Liver (tissue), 3 donors: ENCODE results near the gene GALNT16.

Experiments used
- ATF3 ChIP-seq: IDR thresholded peaks from 2 replicates; pipeline ENCODE4 v1.6.1; 2016; ENCODE audit warnings: antibody characterized with exemption
- CTCF ChIP-seq: fragments of 150-350 bp; IDR thresholded peaks from 2 replicates; pipeline ENCODE4 v1.5.1; 2017; ENCODE audit warnings: improper control_type of control experiment, low read depth, low read length; ENCODE audit not compliant: missing input control
- FOXA1 ChIP-seq: IDR thresholded peaks from 2 replicates; pipeline ENCODE4 v1.6.1; 2016; ENCODE audit warnings: antibody characterized with exemption
- GABPA ChIP-seq, 2 donors: IDR thresholded peaks in 1 of 2; conservative IDR thresholded peaks in 1 of 2; 2 replicates each; pipeline ENCODE4 v1.6.1; 2016; ENCODE audit warnings: antibody characterized with exemption in 2 of 2, mild to moderate bottlenecking in 1 of 2, moderate library complexity in 1 of 2
- JUND ChIP-seq, 2 donors: IDR thresholded peaks; 2 replicates each; pipeline ENCODE4 v1.6.1; 2016; ENCODE audit warnings: antibody characterized with exemption in 2 of 2
- REST ChIP-seq: IDR thresholded peaks from 2 replicates; pipeline ENCODE4 v1.6.1; 2016; ENCODE audit warnings: antibody characterized with exemption, mild to moderate bottlenecking
- SP1 ChIP-seq: IDR thresholded peaks from 2 replicates; pipeline ENCODE4 v1.6.1; 2018; ENCODE audit warnings: antibody characterized with exemption, mild to moderate bottlenecking
- YY1 ChIP-seq: IDR thresholded peaks from 2 replicates; pipeline ENCODE4 v1.6.1; 2016; ENCODE audit warnings: antibody characterized with exemption, mild to moderate bottlenecking
- ZBTB33 ChIP-seq: IDR thresholded peaks from 2 replicates; pipeline ENCODE4 v1.6.1; 2016; ENCODE audit warnings: antibody characterized with exemption
- donor health status: healthy.
- donor health status: healthy.

GRCh38 chr14:69356903-69357543 is 97.1 kb downstream of the GALNT16 start:
- TF ChIP-seq ZBTB33 (no peak), CTCF (no peak), REST (no peak), ATF3 (no peak), JUND (IDR thresholded peaks at IDR 0.05) (no peak), GABPA (IDR thresholded peaks at IDR 0.05 in 1 of 2, conservative IDR thresholded peaks at IDR 0.05 in 1 of 2) (no peak), SP1 (no peak), FOXA1 (no peak), YY1 (no peak)
